SK-N-MC (cell line): ENCODE results near the gene DNAJB1.

Experiments
- EZH2 ChIP-seq: fragments of 200-600 bp; sonication (generic); IDR thresholded peaks from one replicate; pipeline ENCODE4 v1.6.1; 2017; ENCODE audit warnings: antibody characterized with exemption
- POLR2AphosphoS5 ChIP-seq: IDR thresholded peaks from 2 replicates; pipeline ENCODE4 v1.6.1; 2012; ENCODE audit warnings: mild to moderate bottlenecking, low read depth, low read length, borderline replicate concordance

- TF ChIP-seq EZH2, result no peak
- no peak for TF ChIP-seq POLR2AphosphoS5
Measured at GRCh38 chr19:14555918-14556661, 37.9 kb upstream of the DNAJB1 start.
